SIG-M5 (cell line): Measurements from ENCODE around the gene LGR5.

ENCODE experiments used
- DNase-seq: peaks from one replicate; lab custom pipeline; 2025; lab: John Stamatoyannopoulos, UW

The LGR5 gene

GRCh38 chr12:71439362-71439612 is 311 bp upstream of the LGR5 start:
- no peak for DNase-seq

GRCh38 chr12:71440345-71440762 is 756 bp downstream of the LGR5 start:
- DNase-seq, result no peak

GRCh38 chr12:71440763-71441748 is 1.5 kb downstream of the LGR5 start:
- no peak for DNase-seq

GRCh38 chr12:71441836-71442566 is 2.4 kb downstream of the LGR5 start:
- no peak for DNase-seq

GRCh38 chr12:71442567-71442931 is 3.0 kb downstream of the LGR5 start:
- no peak for DNase-seq

GRCh38 chr12:71445071-71445470 is 5.5 kb downstream of the LGR5 start:
- DNase-seq, result no peak

GRCh38 chr12:71447691-71448132 is 8.1 kb downstream of the LGR5 start:
- no peak for DNase-seq

GRCh38 chr12:71448150-71448581 is 8.6 kb downstream of the LGR5 start:
- no peak for DNase-seq

- no peak for DNase-seq
Observed at GRCh38 chr12:71449373-71450070, 9.9 kb downstream of the LGR5 start.

- no peak for DNase-seq
Observed at GRCh38 chr12:71452006-71452405, 12.4 kb downstream of the LGR5 start.

- DNase-seq, result no peak
Observed at GRCh38 chr12:71455028-71455737, 15.6 kb downstream of the LGR5 start.

GRCh38 chr12:71456316-71456715 is 16.7 kb downstream of the LGR5 start:
- no peak for DNase-seq

- DNase-seq, result no peak
Observed at GRCh38 chr12:71456990-71457389, 17.4 kb downstream of the LGR5 start.

- DNase-seq, result no peak
Observed at GRCh38 chr12:71460318-71460717, 20.7 kb downstream of the LGR5 start.

- DNase-seq, result no peak
Observed at GRCh38 chr12:71460850-71461609, 21.4 kb downstream of the LGR5 start.

GRCh38 chr12:71461787-71462328 is 22.3 kb downstream of the LGR5 start:
- no peak for DNase-seq

GRCh38 chr12:71465796-71466195 is 26.2 kb downstream of the LGR5 start:
- DNase-seq, result no peak

- no peak for DNase-seq
Observed at GRCh38 chr12:71469258-71469750, 29.7 kb downstream of the LGR5 start.

GRCh38 chr12:71472441-71472911 is 32.9 kb downstream of the LGR5 start:
- no peak for DNase-seq

GRCh38 chr12:71474791-71475190 is 35.2 kb downstream of the LGR5 start:
- no peak for DNase-seq

GRCh38 chr12:71475280-71475679 is 35.7 kb downstream of the LGR5 start:
- DNase-seq, result no peak
